GM12878 (cell line): ENCODE data around the gene TCF12. TPM values are rescaled to one million over a fixed set of nuclear protein-coding genes. Genes with fewer than 3 reads are reported as not detected.

Experiments used
- ATAC-seq: fragments of 200-7000 bp; cut with Tn5 transposase; 3 replicates; pipeline ENCODE4 v1.9.1; 2020; ENCODE audit warnings: mild to moderate bottlenecking, moderate library complexity
- Bru-seq: library from RNA; stranded (reverse); fragments of 400-500 nt; gene quantifications from one replicate; lab custom pipeline; 2021; lab: Mats Ljungman, UMichigan
- BruChase-seq, 2 experiments: library from RNA; stranded (reverse); fragments of 400-500 nt; gene quantifications; one replicate each; lab custom pipeline; 2021; lab: Mats Ljungman, UMichigan
- BruUV-seq: library from RNA; stranded (reverse); fragments of 400-500 nt; replicated peaks from 2 replicates; lab custom pipeline; 2021; lab: Mats Ljungman, UMichigan
- CTCF ChIA-PET: fragments of 300-600 bp; sonication (Branson Sonifier 250); formaldehyde crosslinking; extraction: SDS; loops from one replicate; lab custom pipeline; 2021; ENCODE audit warnings: inconsistent platforms; lab: Yijun Ruan, JAX
- POLR2A ChIA-PET: fragments of 350-600 bp; formaldehyde crosslinking; extraction: SDS; loops from one replicate; lab custom pipeline; 2021; ENCODE audit warnings: inconsistent platforms; lab: Charles Lee
- RAD21 ChIA-PET: fragments of 300-600 bp; sonication (Branson Sonifier 250); formaldehyde crosslinking; loops from one replicate; lab custom pipeline; 2023; ENCODE audit warnings: antibody characterized with exemption; ENCODE audit not compliant: unreplicated experiment; lab: Charles Lee
- SMC1A ChIA-PET: fragments of 300-600 bp; sonication (Branson Sonifier 250); formaldehyde crosslinking; loops from one replicate; lab custom pipeline; 2023; ENCODE audit not compliant: unreplicated experiment, uncharacterized antibody; lab: Charles Lee
- DNase-seq: peaks from one replicate; pipeline ENCODE4 v3.0.0-alpha.2; 2011; ENCODE audit warnings: low read depth, low spot score
- FAIRE-seq: peaks from 3 replicates; lab custom pipeline; 2011; peaks lifted over from hg19 to GRCh38; lab: Jason Lieb, UNC
- H2AFZ ChIP-seq: 2 replicates; pipeline ENCODE4 v1.6.0; 2011; ENCODE audit warnings: low read depth, low read length, control low read depth; ENCODE audit not compliant: control insufficient read depth
- H3K27ac ChIP-seq: 2 replicates; pipeline ENCODE4 v1.5.1; 2011; ENCODE audit warnings: control low read depth; ENCODE audit not compliant: control insufficient read depth, insufficient read depth
- H3K27me3 ChIP-seq, 2 experiments: replicated peaks in 1 of 2; 2 replicates each; pipeline versions ENCODE4 v1.6.0 to v1.6.1; 2011; ENCODE audit warnings: low read length in 1 of 2; ENCODE audit not compliant: control insufficient read depth in 2 of 2, insufficient read depth in 2 of 2
- H3K36me3 ChIP-seq, 2 experiments: 2 replicates each; pipeline ENCODE4 v1.5.1; 2011; ENCODE audit warnings: low read length in 1 of 2; ENCODE audit not compliant: control insufficient read depth in 2 of 2, insufficient read depth in 2 of 2
- H3K4me1 ChIP-seq: 2 replicates; pipeline ENCODE4 v1.6.1; 2011; ENCODE audit warnings: mild to moderate bottlenecking, low read length, moderate library complexity, mixed read lengths; ENCODE audit not compliant: control insufficient read depth, insufficient read depth
- H3K4me2 ChIP-seq: 2 replicates; pipeline ENCODE4 v1.6.0; 2011; ENCODE audit warnings: control low read depth; ENCODE audit not compliant: control insufficient read depth, insufficient read depth
- H3K4me3 ChIP-seq: fragments of 200-600 bp; sonication (generic); 2 replicates; pipeline ENCODE4 v1.5.1; 2016
- H3K79me2 ChIP-seq: 2 replicates; pipeline ENCODE4 v1.6.0; 2011; ENCODE audit warnings: low read length; ENCODE audit not compliant: control insufficient read depth, insufficient read depth
- H3K9ac ChIP-seq: 2 replicates; pipeline ENCODE4 v1.8.0; 2011; ENCODE audit warnings: low read length, control low read depth, mixed read lengths; ENCODE audit not compliant: control insufficient read depth, insufficient read depth
- H3K9me3 ChIP-seq: replicated peaks from 3 replicates; pipeline ENCODE4 v1.5.1; 2011; ENCODE audit warnings: mild to moderate bottlenecking, low read length; ENCODE audit not compliant: control insufficient read depth, insufficient read depth
- H4K20me1 ChIP-seq: 2 replicates; pipeline ENCODE4 v1.6.0; 2011; ENCODE audit not compliant: control insufficient read depth, insufficient read depth
- HDGF ChIP-seq: fragments of 450-650 bp; IDR thresholded peaks from 2 replicates; pipeline ENCODE4 v1.6.1; 2016; ENCODE audit warnings: antibody characterized with exemption
- MXI1 ChIP-seq: fragments of 150-350 bp; IDR thresholded peaks from 2 replicates; pipeline ENCODE4 v1.6.1; 2011; ENCODE audit warnings: low read depth, mild to moderate bottlenecking, inconsistent platforms, low read length, improper control_type of control experiment
- NFIC ChIP-seq: IDR thresholded peaks from 2 replicates; pipeline ENCODE4 v1.6.1; 2012; ENCODE audit warnings: low read depth, mild to moderate bottlenecking, inconsistent platforms, low read length, moderate library complexity
- RBBP5 ChIP-seq: fragments of 200-600 bp; sonication (generic); conservative IDR thresholded peaks from 2 replicates; pipeline ENCODE4 v1.6.1; 2016
- RUNX3 ChIP-seq: IDR thresholded peaks from 2 replicates; pipeline ENCODE4 v1.6.1; 2012; ENCODE audit warnings: low read length, inconsistent platforms
- SPI1 ChIP-seq: IDR thresholded peaks from 2 replicates; pipeline ENCODE4 v1.6.1; 2011; ENCODE audit warnings: low read depth, mild to moderate bottlenecking, low read length, moderate library complexity, borderline replicate concordance; ENCODE audit not compliant: insufficient read depth
- SRF ChIP-seq, 2 experiments: IDR thresholded peaks; 2 replicates each; pipeline ENCODE4 v1.6.1; 2011; ENCODE audit warnings: low read depth in 2 of 2, low read length in 2 of 2, mild to moderate bottlenecking in 1 of 2, moderate library complexity in 1 of 2
- SUPT20H ChIP-seq: IDR thresholded peaks from 2 replicates; pipeline ENCODE4 v1.6.1; 2011; ENCODE audit warnings: low read depth, mild to moderate bottlenecking, low read length, moderate library complexity, borderline replicate concordance; ENCODE audit not compliant: control insufficient read depth
- WRNIP1 ChIP-seq: IDR thresholded peaks from 2 replicates; pipeline ENCODE4 v1.6.1; 2011; ENCODE audit warnings: low read depth, low read length, improper control_type of control experiment, borderline replicate concordance
- ZNF622 ChIP-seq: fragments of 450-650 bp; IDR thresholded peaks from 2 replicates; pipeline ENCODE4 v1.6.1; 2017; ENCODE audit warnings: mild to moderate bottlenecking, inconsistent platforms
- whole genome bisulfite sequencing: methylation state at CpG from one replicate; pipeline ENCODE4 v1.1.6; 2016; ENCODE audit warnings: low lambda C conversion rate; ENCODE audit not compliant: insufficient replicate concordance, insufficient coverage; ENCODE audit errors: missing lambda C conversion rate; 5-methylcytosine and 5-hydroxymethylcytosine counted together
- in situ Hi-C: fragments of 300-500 bp; cut with MboI; formaldehyde crosslinking; loops from 9 replicates; pipeline ENCODE4 v1.14.3; 2018; ENCODE audit warnings: mixed read lengths
- intact Hi-C: fragments of 100-400 bp; cut with micrococcal nuclease; formaldehyde crosslinking; loops from one replicate; pipeline ENCODE4 v1.14.2; 2022; ENCODE audit not compliant: unreplicated experiment
- long read RNA-seq, 2 experiments: library from polyadenylated mRNA; unstranded; transcript quantifications; one replicate each; pipeline ENCODE4 v2.0.0, GENCODE V29; 2019 to 2020
- polyA minus RNA-seq, 3 experiments: library from RNA; depleted of rRNA, polyadenylated mRNA; stranded (reverse); fragments of >200 nt; gene quantifications; 2 replicates each; pipeline ENCODE4 v1.2.3, GENCODE V29; 2011
- polyA plus RNA-seq, 11 experiments: library from polyadenylated mRNA; depleted of rRNA in 4 of 11; unstranded in 6 of 11; stranded (reverse) in 5 of 11; fragments of >200 nt; fragmentation: Nextera tagmentation in 4 of 11; fragmentation: Illumina TruSeq in 1 of 11; extraction: Ambion mirVana in 4 of 11; extraction: Trizol in 1 of 11; gene quantifications; 1 replicate in 1 of 11; 2 replicates in 10 of 11; pipeline versions ENCODE4 v1.2.1 to v1.2.3, GENCODE V29; 2011 to 2016; ENCODE audit warnings: inconsistent platforms in 2 of 11, missing spikeins in 2 of 11, low read depth in 1 of 11
- total RNA-seq, 4 experiments: library from RNA; depleted of rRNA in 3 of 4; stranded (reverse); fragments of >200 nt in 3 of 4; fragmentation: Illumina TruSeq in 1 of 4; extraction: Trizol in 1 of 4; gene quantifications; 2 replicates each; pipeline versions ENCODE4 v1.2.1 to v1.2.3, GENCODE V29; 2013 to 2021
- TF ChIP-seq, protein P1 (sequence below): IDR thresholded peaks from 2 replicates; pipeline ENCODE4 v1.6.1; 2011; ENCODE audit warnings: low read depth, low read length, improper control_type of control experiment, borderline replicate concordance
- TF ChIP-seq, protein P2 (sequence below): IDR thresholded peaks from 2 replicates; pipeline ENCODE4 v1.6.1; 2011; ENCODE audit warnings: borderline replicate concordance, low read depth, mild to moderate bottlenecking, moderate library complexity, low read length; ENCODE audit not compliant: insufficient read depth, poor library complexity, severe bottlenecking
- TF ChIP-seq, protein P3 (sequence below): fragments of 450-650 bp; IDR thresholded peaks from 2 replicates; pipeline ENCODE4 v1.6.1; 2016; ENCODE audit warnings: mild to moderate bottlenecking

TCF12 gene
- total RNA-seq (2013; cell fraction: nucleolus; rRNA removed): 192 and 220 TPM in 2 replicates
- total RNA-seq (2014; rRNA removed) (70.9 and 72.5 TPM in 2 replicates), total RNA-seq (2014; rRNA removed; fragmentation: Illumina TruSeq; extraction: Trizol) (47.1 and 51.2 TPM in 2 replicates), total RNA-seq (2021) (66.5 and 68.1 TPM in 2 replicates), polyA plus RNA-seq (2011; rRNA removed) (43.4 and 69.3 TPM in 2 replicates), polyA plus RNA-seq (2014; fragmentation: Illumina TruSeq; extraction: Trizol) (55.7 and 72.5 TPM in 2 replicates), polyA plus RNA-seq (2014; fragmentation: Nextera tagmentation; extraction: Ambion mirVana) (1 to 10 TPM; 8.2 to 9.0 TPM), polyA plus RNA-seq (2014; rRNA removed) (36.4 and 43.1 TPM in 2 replicates), polyA plus RNA-seq (2016; fragmentation: Nextera tagmentation; extraction: Ambion mirVana) (10 to 100 TPM; 48.9 to 50.1 TPM), polyA minus RNA-seq (2011; rRNA and poly(A)+ RNA removed) (75.6 and 114 TPM in 2 replicates), Bru-seq, nascent RNA (percentile 81 among the genes with signal in this experiment), BruChase-seq, experiment 1, labeled RNA remaining after a 6-hour chase (percentile 77 among the genes with signal in this experiment), BruChase-seq, experiment 2, labeled RNA remaining after a 2-hour chase (percentile 77 among the genes with signal in this experiment)
- 8.0 TPM for polyA plus RNA-seq (2011; ENCODE audit: low read depth)
- polyA plus RNA-seq (2011; cell fraction: cytosol; rRNA removed): 52.1 and 60.9 TPM in 2 replicates
- 62.3 and 64.0 TPM in 2 replicates for polyA plus RNA-seq (2011; cell fraction: nucleus; rRNA removed)
- polyA plus RNA-seq (2012): 13.1 and 20.3 TPM in 2 replicates
- polyA minus RNA-seq (2011; cell fraction: cytosol; rRNA and poly(A)+ RNA removed): 19.0 and 31.8 TPM in 2 replicates
- polyA minus RNA-seq (2011; cell fraction: nucleus; rRNA and poly(A)+ RNA removed): 55.2 and 99.8 TPM in 2 replicates
- long read RNA-seq, experiment 1, full-length matches to known transcripts: 3 of 21 reads
- long read RNA-seq, experiment 1, partial matches to known transcripts: 8 of 21 reads
- long read RNA-seq, experiment 1, other reads (novel, unspliced or antisense): 10 of 21 reads
- long read RNA-seq, experiment 2, full-length matches to known transcripts: 14 of 115 reads
- long read RNA-seq, experiment 2, partial matches to known transcripts: 84 of 115 reads
- long read RNA-seq, experiment 2, other reads (novel, unspliced or antisense): 17 of 115 reads

DNA sequence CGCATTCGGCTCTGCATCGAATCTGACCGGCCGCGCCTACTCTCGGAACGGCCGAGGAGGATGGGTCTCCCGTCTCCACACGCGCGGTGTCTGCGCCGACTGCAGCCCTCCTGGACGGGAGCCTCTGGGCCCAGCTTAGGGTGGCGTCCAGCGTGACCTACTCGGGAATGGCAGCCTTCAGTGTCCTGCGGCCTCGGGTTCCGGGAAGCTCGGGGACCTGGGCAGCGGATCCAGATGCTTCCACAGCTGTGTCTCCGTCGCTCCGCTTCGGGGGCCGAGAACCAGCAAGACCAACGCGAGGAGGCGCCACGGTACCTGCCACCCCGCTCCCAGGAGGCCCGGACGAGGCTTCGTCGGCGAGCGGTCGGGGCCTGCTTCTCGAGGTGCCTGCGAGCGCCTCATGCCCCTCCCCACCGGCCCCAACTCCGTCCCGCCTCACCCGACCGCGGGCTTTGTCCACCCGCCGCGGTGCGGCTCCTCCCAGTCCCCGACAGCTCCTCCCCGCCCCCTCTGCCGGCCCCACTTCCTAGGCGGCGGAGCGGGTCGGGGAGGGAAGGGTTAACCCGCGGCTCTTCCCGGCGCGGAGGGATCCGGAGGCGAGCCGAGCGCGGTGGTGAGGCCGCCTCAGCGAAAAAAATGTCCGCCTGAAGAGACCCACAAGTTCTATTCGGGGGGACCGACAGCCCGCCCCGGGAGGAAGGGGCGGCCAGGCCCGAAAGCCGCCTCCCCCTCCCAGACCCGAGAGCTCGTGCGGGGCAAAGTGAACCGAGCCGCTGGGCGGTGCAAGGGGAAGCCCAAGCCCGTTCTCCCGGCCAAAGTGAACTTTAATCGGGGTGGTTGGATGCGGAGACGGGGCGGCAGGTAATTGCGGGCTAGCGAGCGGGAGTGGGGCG is at the start of gene TCF12:
TSS of gene TCF12 (plus strand) at position 599 of the 893 bp plus-strand sequence. CDS start 1,270 bp downstream, outside the sequence.
- POLR2A ChIA-PET: interaction anchor here (0.6 kb wide), 1 partner anchor 42 kb away, joined by 10 read pairs; no protein-coding TSS in a partner anchor
- Histone ChIP-seq H3K4me2 (peak within 1 kb of the TSS; percentile 98), H2AFZ (peak within 1 kb of the TSS; percentile 86), H3K4me1 (no peaks in the 10 kb centered on the region; the same call in 1 of the 2 replicates), H3K9me3 (no peaks in the 10 kb centered on the region; the same call in 2 of the 3 replicates), H3K27ac (peak within 1 kb of the TSS; percentile 69), H3K79me2 (peaks cover 46% of the 10 kb centered on the region), H3K4me3 (peak within 1 kb of the TSS; percentile 86), H3K27me3 (no peaks in the 10 kb centered on the region), H4K20me1 (no peaks in the 10 kb centered on the region), H3K9ac (peak within 1 kb of the TSS; percentile 92), H3K36me3 (no peaks in the 10 kb centered on the region; a peak in 1 of 4 replicates)
- in situ Hi-C loops: loop anchor here (10.0 kb wide), 1 partner anchor 387 kb away; no protein-coding TSS in a partner anchor
- FAIRE-seq: no peak
- TSS peak; percentile 81 for BruUV-seq
- DNase-seq: peak; percentile 68
- CTCF ChIA-PET: interaction anchor here (0.6 to 3.3 kb wide), 21 partner anchors 9 to 610 kb away, joined by 3 to 14 read pairs (median 3); no protein-coding TSS in a partner anchor
- 2% methylated on average over 61 of the region's 97 CpGs for WGBS
- RAD21 ChIA-PET: interaction anchor here (0.7 to 1.9 kb wide), 9 partner anchors 9 to 228 kb away, joined by 3 to 7 read pairs (median 5); no protein-coding TSS in a partner anchor
- intact Hi-C loops: loop anchor here (1.0 to 10.0 kb wide), 4 partner anchors 31 to 384 kb away; no protein-coding TSS in a partner anchor
- SMC1A ChIA-PET: interaction anchor here (0.9 to 1.9 kb wide), 9 partner anchors 10 to 229 kb away, joined by 3 to 8 read pairs (median 3); no protein-coding TSS in a partner anchor
- ATAC-seq: peak; percentile 88
- TF ChIP-seq, protein P1, sequence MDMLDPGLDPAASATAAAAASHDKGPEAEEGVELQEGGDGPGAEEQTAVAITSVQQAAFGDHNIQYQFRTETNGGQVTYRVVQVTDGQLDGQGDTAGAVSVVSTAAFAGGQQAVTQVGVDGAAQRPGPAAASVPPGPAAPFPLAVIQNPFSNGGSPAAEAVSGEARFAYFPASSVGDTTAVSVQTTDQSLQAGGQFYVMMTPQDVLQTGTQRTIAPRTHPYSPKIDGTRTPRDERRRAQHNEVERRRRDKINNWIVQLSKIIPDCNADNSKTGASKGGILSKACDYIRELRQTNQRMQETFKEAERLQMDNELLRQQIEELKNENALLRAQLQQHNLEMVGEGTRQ: no peak
- TF ChIP-seq SPI1 (peak; percentile 20; the same call in 1 of the 2 replicates), HDGF (no peak; the same call in 1 of the 2 replicates), MXI1 (no peak), RBBP5 (no peak), NFIC (no peak), ZNF622 (no peak), SUPT20H (no peak), RUNX3 (peak; percentile 79), WRNIP1 (no peak), SRF (IDR thresholded peaks at IDR 0.05; ENCODE audit: low read depth in 2 of 2, low read length in 2 of 2) (no peak)
- TF ChIP-seq, protein P2, sequence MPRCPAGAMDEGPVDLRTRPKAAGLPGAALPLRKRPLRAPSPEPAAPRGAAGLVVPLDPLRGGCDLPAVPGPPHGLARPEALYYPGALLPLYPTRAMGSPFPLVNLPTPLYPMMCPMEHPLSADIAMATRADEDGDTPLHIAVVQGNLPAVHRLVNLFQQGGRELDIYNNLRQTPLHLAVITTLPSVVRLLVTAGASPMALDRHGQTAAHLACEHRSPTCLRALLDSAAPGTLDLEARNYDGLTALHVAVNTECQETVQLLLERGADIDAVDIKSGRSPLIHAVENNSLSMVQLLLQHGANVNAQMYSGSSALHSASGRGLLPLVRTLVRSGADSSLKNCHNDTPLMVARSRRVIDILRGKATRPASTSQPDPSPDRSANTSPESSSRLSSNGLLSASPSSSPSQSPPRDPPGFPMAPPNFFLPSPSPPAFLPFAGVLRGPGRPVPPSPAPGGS: no peak
- TF ChIP-seq, protein P3, sequence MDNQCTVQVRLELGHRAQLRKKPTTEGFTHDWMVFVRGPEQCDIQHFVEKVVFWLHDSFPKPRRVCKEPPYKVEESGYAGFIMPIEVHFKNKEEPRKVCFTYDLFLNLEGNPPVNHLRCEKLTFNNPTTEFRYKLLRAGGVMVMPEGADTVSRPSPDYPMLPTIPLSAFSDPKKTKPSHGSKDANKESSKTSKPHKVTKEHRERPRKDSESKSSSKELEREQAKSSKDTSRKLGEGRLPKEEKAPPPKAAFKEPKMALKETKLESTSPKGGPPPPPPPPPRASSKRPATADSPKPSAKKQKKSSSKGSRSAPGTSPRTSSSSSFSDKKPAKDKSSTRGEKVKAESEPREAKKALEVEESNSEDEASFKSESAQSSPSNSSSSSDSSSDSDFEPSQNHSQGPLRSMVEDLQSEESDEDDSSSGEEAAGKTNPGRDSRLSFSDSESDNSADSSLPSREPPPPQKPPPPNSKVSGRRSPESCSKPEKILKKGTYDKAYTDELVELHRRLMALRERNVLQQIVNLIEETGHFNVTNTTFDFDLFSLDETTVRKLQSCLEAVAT: peak; percentile 73
